Muscle layer of colon (tissue), 2 donors: ENCODE measurements around the gene KCTD12.
A peak's percentile ranks its signal among the peaks of the same experiment; 100 is the strongest.
"Not testable (repeated sequence)": the region's sequence is repeated elsewhere in the genome, so short reads cannot be mapped to it uniquely, and the experiment has no call there.

Source experiments
- H3K27ac ChIP-seq: one replicate; pipeline ENCODE4 v1.7.0; 2013; ENCODE audit warnings: low read depth, mild to moderate bottlenecking, low read length, moderate library complexity
- H3K27me3 ChIP-seq, 2 donors: one replicate each; pipeline ENCODE4 v1.7.0; 2013; ENCODE audit warnings: low read length in 2 of 2, mild to moderate bottlenecking in 2 of 2; ENCODE audit not compliant: insufficient read depth in 2 of 2, control insufficient read depth in 1 of 2
- H3K36me3 ChIP-seq: one replicate; pipeline ENCODE4 v1.7.0; 2013; ENCODE audit warnings: mild to moderate bottlenecking, low read length; ENCODE audit not compliant: insufficient read depth
- H3K4me1 ChIP-seq: one replicate; pipeline ENCODE4 v1.7.0; 2013; ENCODE audit warnings: mild to moderate bottlenecking, low read length; ENCODE audit not compliant: insufficient read depth
- H3K4me3 ChIP-seq, 2 donors: one replicate each; pipeline ENCODE4 v1.7.0; 2013; ENCODE audit warnings: low read length in 2 of 2, low read depth in 1 of 2, mild to moderate bottlenecking in 1 of 2, moderate library complexity in 1 of 2
- H3K9ac ChIP-seq: one replicate; pipeline ENCODE4 v1.7.0; 2013; ENCODE audit warnings: low read length
- H3K9me3 ChIP-seq: one replicate; pipeline ENCODE4 v1.7.0; 2013; ENCODE audit warnings: mild to moderate bottlenecking, low read length
- donor health status: abdominal sarcoma.
- donor health status: Adenocarcinoma of cecum.

KCTD12 gene

DNA sequence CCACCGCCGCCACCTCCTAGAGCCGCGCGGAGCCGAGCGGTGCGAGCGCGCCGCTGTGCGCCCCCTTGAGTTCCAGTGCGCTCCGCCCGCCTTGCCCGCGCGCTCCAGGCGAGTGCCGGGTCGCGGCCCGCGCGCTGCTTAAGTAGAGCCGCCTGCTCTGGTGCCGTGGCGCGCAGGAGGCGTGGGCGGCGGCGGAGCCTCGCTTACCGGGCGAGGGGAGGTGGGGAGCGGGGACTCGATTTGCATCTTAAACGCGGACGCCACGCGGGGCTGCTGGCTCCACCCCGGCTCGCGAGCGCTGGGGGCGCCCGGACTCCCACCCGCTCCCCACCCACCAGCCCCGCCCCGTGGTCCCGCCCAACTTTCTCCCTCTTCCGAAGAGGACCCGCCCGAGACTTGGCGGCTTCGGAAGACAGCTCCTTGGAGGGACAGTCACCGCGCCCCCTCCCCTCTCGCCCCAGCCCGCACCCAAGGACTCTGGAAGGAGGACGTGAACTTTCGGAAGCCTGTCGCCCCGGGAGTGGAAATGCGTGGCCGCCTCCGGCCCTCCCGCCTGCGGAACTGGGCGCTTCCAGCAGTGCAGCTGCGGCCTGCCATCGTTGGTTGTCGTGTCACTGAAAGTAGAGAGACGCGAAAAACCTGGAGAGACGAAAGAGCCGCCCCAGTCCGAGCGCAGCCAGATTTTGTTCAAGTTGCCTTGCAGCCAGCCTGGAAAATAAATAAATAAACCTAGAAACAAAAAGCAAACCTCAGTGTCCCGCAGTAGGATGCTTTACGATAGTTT, at the start of gene KCTD12:
TSS of gene KCTD12 (minus strand) at position 114 of the 784 bp plus-strand sequence. CDS start 257 bp downstream, outside the sequence.
- Histone ChIP-seq H3K4me1 (peaks cover 4% of the 10 kb centered on the region), H3K36me3 (no peaks in the 10 kb centered on the region), H3K9ac (peak within 1 kb of the TSS; percentile 58), H3K27ac (peak within 1 kb of the TSS; percentile 83), H3K4me3 (peak within 1 kb of the TSS; percentile 79 to 81), H3K9me3 (no peaks in the 10 kb centered on the region), H3K27me3 (no peaks in the 10 kb centered on the region)

DNA sequence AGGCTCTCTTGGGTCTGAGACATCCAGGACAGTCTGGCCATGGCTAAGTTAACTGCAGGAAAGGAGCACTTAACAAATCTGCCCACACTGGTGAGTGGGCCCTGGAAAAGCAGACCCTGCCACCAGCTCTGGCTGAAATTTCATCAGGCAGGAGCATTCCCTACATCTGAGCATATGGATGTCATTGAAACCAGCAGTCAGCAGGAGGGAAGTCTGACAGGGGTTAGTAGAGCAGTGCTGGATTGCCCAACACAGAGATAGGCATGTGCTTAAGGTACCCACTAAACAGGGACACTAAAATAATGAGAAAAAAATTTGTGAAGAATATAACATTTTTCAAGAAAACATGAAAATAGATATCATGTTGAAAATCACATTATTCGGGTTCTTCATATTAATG, 48.5 kb upstream of the KCTD12 start:
- H3K4me3 ChIP-seq: no peak overlapping the region
- H3K4me1 ChIP-seq: no peaks in the 10 kb centered on the region
- no peak overlapping the region for H3K9ac ChIP-seq
- no peaks in the 10 kb centered on the region for H3K27me3 ChIP-seq
- no peak overlapping the region for H3K27ac ChIP-seq
- no peaks in the 10 kb centered on the region for H3K36me3 ChIP-seq
- no peaks in the 10 kb centered on the region for H3K9me3 ChIP-seq

DNA sequence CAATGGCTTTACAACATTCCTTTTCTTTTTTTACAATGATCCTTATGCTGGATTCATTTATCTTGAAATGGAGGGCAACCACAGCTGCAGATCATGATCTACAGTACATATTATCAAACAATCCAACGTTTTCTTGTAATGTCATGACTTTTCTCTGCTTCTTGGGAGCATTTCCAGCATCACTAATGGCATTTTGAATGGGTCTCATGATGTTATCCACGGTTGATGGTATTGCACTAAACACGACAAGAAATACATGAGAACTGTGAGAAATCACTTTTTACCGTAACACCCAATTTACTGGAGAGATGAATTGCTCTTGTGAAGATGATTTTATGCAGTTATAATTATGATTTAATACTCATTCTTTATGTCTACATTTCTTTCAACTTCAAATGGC, 45.9 kb upstream of the KCTD12 start:
- H3K36me3 ChIP-seq: no peaks in the 10 kb centered on the region
- H3K9ac ChIP-seq: no peak overlapping the region
- H3K4me3 ChIP-seq: no peak overlapping the region
- no peaks in the 10 kb centered on the region for H3K4me1 ChIP-seq
- no peaks in the 10 kb centered on the region for H3K27me3 ChIP-seq
- no peak overlapping the region for H3K27ac ChIP-seq
- no peaks in the 10 kb centered on the region for H3K9me3 ChIP-seq

DNA sequence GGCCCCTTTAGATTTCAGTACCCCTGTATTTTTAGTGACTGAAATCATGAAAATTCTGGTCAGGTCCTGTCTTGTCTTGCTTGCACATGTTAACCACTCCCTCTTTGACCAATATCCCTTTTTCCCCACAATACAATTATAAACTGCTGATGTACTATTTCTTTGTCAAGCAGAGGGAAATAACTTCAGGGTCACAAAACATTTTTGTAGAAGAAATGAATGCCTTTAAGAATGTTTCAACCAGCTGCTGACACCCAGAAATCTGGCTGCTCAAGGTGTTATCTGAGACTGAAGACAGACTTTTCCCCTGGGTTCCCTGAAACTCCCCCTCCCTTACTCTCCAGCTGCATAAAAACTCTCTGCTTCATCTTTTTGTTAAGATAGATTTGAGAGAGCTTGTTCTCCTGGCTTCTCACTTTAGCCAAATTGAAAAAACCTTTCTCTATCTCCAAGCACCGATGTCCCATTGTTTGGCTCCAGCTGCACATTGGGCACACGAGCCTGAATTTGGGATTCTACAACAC, 43.7 kb upstream of the KCTD12 start:
- Histone ChIP-seq H3K27ac (no peak overlapping the region), H3K4me1 (no peaks in the 10 kb centered on the region), H3K9ac (no peak overlapping the region), H3K4me3 (no peak overlapping the region), H3K9me3 (no peaks in the 10 kb centered on the region), H3K27me3 (no peaks in the 10 kb centered on the region), H3K36me3 (no peaks in the 10 kb centered on the region)

DNA sequence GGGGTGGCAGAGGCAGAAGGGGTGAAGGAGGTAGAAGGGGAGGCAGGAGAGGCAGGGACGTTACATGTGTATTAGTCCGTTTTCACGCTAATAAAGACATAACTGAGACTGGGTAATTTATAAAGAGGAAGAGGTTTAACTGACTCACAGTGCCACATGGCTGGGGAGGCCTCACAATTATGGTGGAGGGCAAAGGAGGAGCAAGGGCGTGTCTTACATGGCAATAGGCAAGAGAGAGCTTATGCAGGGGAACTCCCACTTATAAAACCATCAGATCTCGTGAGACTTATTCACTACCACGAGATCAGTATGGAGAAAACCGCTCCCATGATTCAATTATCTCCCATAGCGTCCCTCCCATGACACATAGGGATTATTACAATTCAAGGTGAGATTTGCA, 43.1 kb upstream of the KCTD12 start:
- no peaks in the 10 kb centered on the region for H3K4me1 ChIP-seq
- no peak overlapping the region for H3K27ac ChIP-seq
- H3K36me3 ChIP-seq: no peaks in the 10 kb centered on the region
- H3K9me3 ChIP-seq: no peaks in the 10 kb centered on the region
- no peak overlapping the region for H3K4me3 ChIP-seq
- no peak overlapping the region for H3K9ac ChIP-seq
- H3K27me3 ChIP-seq: no peaks in the 10 kb centered on the region

DNA sequence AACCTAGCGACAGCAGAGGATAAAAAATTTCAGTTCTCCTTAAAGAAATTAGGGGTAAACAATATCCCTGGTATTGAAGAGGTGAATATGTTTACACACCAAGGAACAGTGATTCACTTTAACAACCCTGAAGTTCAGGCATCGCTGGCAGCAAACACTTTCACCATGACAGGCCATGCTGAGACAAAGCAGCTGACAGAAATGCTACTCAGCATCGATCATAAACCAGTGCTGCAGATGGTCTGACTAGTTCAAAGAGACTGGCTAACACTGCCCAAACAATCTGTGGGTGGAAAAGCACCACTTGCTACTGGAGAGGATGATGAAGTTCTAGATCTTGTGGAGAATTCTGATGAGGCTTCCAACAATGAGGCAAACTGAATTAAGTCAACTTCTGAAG, 42.3 kb upstream of the KCTD12 start:
- Histone ChIP-seq H3K4me3 (no peak overlapping the region), H3K27ac (no peak overlapping the region), H3K36me3 (no peaks in the 10 kb centered on the region), H3K27me3 (no peaks in the 10 kb centered on the region), H3K9ac (no peak overlapping the region), H3K4me1 (no peaks in the 10 kb centered on the region), H3K9me3 (no peaks in the 10 kb centered on the region)

DNA sequence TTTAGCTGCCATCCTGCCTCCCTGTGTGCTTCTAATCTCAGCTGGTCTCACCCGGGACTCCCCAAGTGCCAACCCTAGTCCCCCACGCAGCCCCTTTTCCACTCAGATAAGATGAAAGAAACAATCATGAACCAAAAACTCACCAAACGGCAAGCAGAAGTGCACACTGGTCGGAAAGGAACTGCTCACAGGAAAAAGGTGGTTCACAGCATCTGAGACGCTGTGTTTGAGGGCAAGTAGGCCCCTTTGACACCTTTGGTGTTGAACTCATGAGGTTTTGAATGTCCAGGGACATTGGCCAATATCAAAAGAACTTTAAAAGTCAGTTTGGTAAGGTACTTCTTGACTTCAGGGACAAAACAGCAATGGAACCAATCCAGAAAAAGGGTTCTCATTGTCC, 41.8 kb upstream of the KCTD12 start:
- Histone ChIP-seq H3K9ac (no peak overlapping the region), H3K27ac (no peak overlapping the region), H3K36me3 (no peaks in the 10 kb centered on the region), H3K9me3 (no peaks in the 10 kb centered on the region), H3K27me3 (no peaks in the 10 kb centered on the region), H3K4me1 (no peaks in the 10 kb centered on the region), H3K4me3 (no peak overlapping the region)

DNA sequence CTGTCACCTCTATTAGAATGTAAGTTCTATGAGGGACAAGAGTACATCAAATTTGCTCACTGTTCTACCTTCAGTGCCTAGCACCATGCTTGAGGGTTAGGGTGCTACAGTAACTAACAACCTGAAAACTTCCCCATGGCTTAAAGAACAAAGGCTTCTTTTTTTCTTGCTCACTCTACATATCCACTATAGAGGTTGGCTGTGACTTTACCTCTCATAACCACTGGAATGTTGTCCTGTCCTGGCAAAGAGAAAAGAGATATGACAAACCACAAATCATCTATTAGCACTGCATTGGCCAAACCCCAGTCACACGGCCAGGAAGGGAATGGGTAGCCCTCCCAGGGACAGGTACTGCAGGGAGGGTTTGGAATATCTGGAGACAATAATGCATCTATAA, 38.9 kb upstream of the KCTD12 start:
- H3K27me3 ChIP-seq: no peaks in the 10 kb centered on the region
- H3K9ac ChIP-seq: no peak overlapping the region
- H3K9me3 ChIP-seq: no peaks in the 10 kb centered on the region
- no peaks in the 10 kb centered on the region for H3K4me1 ChIP-seq
- no peak overlapping the region for H3K4me3 ChIP-seq
- H3K36me3 ChIP-seq: no peaks in the 10 kb centered on the region
- H3K27ac ChIP-seq: no peak overlapping the region

DNA sequence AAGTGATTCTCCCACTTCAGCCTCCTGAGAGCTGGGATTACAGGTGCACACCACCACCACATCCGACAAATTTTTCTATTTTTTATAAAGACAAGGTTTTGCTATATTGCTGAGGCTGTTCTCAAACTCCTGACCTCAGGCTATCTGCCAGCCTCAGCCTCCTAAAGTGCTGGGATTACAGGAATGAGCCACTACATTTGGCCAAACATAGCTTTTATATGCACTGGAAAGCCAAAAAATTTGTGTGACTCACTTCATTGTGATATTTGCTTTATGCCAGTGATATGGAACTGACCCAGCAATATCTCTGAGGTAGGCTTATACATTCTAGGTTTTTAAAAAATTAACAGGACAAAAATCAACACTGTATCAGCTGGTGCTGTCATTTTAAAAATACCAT, 35.3 kb upstream of the KCTD12 start:
- Histone ChIP-seq H3K27me3 (no peaks in the 10 kb centered on the region), H3K4me3 (no peak overlapping the region), H3K4me1 (no peaks in the 10 kb centered on the region), H3K9me3 (no peaks in the 10 kb centered on the region), H3K9ac (no peak overlapping the region), H3K36me3 (no peaks in the 10 kb centered on the region), H3K27ac (no peak overlapping the region)

DNA sequence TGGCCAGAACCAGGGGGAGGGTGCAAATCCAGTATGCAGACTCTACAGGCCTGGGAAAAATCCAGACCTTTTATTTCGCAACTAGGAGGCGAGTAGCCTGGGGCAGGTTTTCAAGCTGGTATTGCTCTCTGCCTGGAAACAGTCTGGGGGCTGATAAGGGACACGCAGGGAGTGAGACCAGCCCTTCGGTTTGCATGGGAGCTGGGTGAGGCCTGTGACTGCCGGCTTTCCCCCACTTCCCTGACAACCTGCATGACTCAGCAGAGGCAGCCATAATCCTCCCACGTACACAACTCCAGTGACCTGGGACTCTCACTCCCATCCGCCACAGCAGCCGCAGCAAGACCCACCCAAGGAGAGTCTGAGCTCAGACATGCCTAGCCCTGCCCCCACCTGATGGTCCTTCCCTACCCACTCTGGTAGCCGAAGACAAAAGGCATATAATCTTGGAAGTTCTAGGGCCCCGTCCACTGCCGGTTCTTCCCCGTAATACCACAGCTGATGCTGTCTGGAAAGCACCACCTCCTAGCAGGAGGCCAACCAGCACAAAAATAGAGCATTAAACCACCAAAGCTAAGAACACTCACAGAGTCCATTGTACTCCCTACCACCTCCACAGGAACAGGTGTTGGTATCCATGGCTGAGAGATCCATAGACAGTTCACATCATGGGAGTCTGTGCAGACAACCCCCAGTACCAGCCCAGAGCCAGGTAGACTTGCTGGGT, 31.7 kb upstream of the KCTD12 start:
- not testable (repeated sequence) for H3K36me3 ChIP-seq, H3K4me3 ChIP-seq, H3K4me1 ChIP-seq, H3K9ac ChIP-seq, H3K27ac ChIP-seq, H3K9me3 ChIP-seq, H3K27me3 ChIP-seq

DNA sequence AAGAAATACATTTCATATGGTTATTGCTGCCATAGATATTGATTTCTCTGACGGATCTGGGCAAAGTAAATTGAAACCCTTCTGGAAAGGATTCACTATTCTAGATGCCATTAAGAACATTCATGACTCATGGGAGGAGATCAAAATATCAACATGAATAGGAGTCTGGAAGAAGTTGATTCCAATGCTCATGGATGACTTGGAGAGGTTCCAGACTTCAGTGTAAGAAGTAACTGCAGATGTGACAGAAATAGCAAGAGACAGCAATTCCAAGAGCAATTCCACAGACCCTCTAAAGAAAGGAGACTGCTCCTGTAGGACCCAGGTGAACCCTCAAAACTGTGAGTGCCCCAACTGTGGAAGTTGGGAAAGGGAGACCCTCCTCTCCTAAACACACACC, 30.9 kb upstream of the KCTD12 start:
- H3K9ac ChIP-seq: no peak overlapping the region
- H3K27me3 ChIP-seq: no peaks in the 10 kb centered on the region
- no peak overlapping the region for H3K27ac ChIP-seq
- H3K4me3 ChIP-seq: no peak overlapping the region
- no peaks in the 10 kb centered on the region for H3K36me3 ChIP-seq
- H3K4me1 ChIP-seq: no peaks in the 10 kb centered on the region
- no peaks in the 10 kb centered on the region for H3K9me3 ChIP-seq
